ENCODE data around the gene CKAP4. TPM values are rescaled to one million over a fixed set of nuclear protein-coding genes. Genes with fewer than 3 reads are reported as not detected.
A peak's percentile ranks its signal among the peaks of the same experiment; 100 is the strongest.

CKAP4 gene
- total and polyA plus RNA-seq, 2 of the 13 experiments (the other 11 are each of a cell fraction or from before 2014, with no cell fraction given): 39.2 to 70.2 TPM

DNA sequence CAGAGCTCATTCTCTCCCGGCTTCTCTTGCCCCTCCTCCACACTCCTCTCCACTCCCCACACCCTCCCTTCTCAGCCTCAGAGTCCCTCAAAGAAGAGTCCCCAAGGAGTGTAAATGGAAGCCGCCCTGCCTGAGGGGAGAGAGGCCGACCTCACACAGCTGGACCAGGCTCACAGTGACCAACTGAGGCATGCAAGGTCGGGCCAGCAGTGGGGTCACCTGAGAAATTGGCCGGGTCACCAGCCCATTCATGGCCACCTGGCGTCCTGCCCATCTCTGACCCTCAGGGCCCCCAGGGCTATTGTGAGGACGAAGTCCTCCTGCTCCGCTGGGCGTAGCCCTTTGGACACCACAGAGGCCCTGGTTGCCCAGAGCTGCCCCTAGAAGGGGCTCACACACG, 59.6 kb downstream of the CKAP4 start (continued):
- TF ChIP-seq ZNF264 (CRISPR knock-in tag; IDR thresholded peaks at IDR 0.05): no peak
- TF ChIP-seq, protein P1, sequence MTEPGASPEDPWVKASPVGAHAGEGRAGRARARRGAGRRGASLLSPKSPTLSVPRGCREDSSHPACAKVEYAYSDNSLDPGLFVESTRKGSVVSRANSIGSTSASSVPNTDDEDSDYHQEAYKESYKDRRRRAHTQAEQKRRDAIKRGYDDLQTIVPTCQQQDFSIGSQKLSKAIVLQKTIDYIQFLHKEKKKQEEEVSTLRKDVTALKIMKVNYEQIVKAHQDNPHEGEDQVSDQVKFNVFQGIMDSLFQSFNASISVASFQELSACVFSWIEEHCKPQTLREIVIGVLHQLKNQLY (CRISPR knock-in tag; IDR thresholded peaks at IDR 0.05): no peak
- no peak for TF ChIP-seq ZNF543 (CRISPR knock-in tag; IDR thresholded peaks at IDR 0.05)
- TF ChIP-seq ZNF776 (CRISPR knock-in tag; IDR thresholded peaks at IDR 0.05): no peak
- TF ChIP-seq ERF (CRISPR knock-in tag; IDR thresholded peaks at IDR 0.05): no peak
- no peak for TF ChIP-seq ZNF569 (CRISPR knock-in tag; IDR thresholded peaks at IDR 0.05; ENCODE audit: borderline replicate concordance)
- no peak for TF ChIP-seq ZNF709 (CRISPR knock-in tag; IDR thresholded peaks at IDR 0.05)
- TF ChIP-seq ZNF143 (CRISPR knock-in tag; IDR thresholded peaks at IDR 0.05): no peak
- TF ChIP-seq PCBP1 (IDR thresholded peaks at IDR 0.05; ENCODE audit: borderline replicate concordance, low read depth, low read length): no peak
- no peak for TF ChIP-seq KDM1A (CRISPR knock-in tag; IDR thresholded peaks at IDR 0.05)
- TF ChIP-seq SIX1 (CRISPR knock-in tag; IDR thresholded peaks at IDR 0.05; ENCODE audit: borderline replicate concordance): no peak
- TF ChIP-seq KAT2B (IDR thresholded peaks at IDR 0.05; ENCODE audit: borderline replicate concordance, low read depth, low read length): no peak
- TF ChIP-seq PRPF4 (IDR thresholded peaks at IDR 0.05; ENCODE audit: low read depth, low read length, poor library complexity, severe bottlenecking): no peak
- TF ChIP-seq ZSCAN25 (CRISPR knock-in tag; IDR thresholded peaks at IDR 0.05): no peak
- TF ChIP-seq ZNF383 (CRISPR knock-in tag; IDR thresholded peaks at IDR 0.05; ENCODE audit: borderline replicate concordance): no peak
- TF ChIP-seq, protein P2, sequence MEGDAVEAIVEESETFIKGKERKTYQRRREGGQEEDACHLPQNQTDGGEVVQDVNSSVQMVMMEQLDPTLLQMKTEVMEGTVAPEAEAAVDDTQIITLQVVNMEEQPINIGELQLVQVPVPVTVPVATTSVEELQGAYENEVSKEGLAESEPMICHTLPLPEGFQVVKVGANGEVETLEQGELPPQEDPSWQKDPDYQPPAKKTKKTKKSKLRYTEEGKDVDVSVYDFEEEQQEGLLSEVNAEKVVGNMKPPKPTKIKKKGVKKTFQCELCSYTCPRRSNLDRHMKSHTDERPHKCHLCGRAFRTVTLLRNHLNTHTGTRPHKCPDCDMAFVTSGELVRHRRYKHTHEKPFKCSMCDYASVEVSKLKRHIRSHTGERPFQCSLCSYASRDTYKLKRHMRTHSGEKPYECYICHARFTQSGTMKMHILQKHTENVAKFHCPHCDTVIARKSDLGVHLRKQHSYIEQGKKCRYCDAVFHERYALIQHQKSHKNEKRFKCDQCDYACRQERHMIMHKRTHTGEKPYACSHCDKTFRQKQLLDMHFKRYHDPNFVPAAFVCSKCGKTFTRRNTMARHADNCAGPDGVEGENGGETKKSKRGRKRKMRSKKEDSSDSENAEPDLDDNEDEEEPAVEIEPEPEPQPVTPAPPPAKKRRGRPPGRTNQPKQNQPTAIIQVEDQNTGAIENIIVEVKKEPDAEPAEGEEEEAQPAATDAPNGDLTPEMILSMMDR (CRISPR knock-in tag; IDR thresholded peaks at IDR 0.05): no peak
- no peak for TF ChIP-seq ZNF282 (IDR thresholded peaks at IDR 0.05; ENCODE audit: partially characterized antibody)
- no peak for TF ChIP-seq ZNF724P (CRISPR knock-in tag; IDR thresholded peaks at IDR 0.05; ENCODE audit: borderline replicate concordance)
- no peak for TF ChIP-seq SCMH1 (CRISPR knock-in tag; IDR thresholded peaks at IDR 0.05; ENCODE audit: borderline replicate concordance)
- TF ChIP-seq, protein P3, sequence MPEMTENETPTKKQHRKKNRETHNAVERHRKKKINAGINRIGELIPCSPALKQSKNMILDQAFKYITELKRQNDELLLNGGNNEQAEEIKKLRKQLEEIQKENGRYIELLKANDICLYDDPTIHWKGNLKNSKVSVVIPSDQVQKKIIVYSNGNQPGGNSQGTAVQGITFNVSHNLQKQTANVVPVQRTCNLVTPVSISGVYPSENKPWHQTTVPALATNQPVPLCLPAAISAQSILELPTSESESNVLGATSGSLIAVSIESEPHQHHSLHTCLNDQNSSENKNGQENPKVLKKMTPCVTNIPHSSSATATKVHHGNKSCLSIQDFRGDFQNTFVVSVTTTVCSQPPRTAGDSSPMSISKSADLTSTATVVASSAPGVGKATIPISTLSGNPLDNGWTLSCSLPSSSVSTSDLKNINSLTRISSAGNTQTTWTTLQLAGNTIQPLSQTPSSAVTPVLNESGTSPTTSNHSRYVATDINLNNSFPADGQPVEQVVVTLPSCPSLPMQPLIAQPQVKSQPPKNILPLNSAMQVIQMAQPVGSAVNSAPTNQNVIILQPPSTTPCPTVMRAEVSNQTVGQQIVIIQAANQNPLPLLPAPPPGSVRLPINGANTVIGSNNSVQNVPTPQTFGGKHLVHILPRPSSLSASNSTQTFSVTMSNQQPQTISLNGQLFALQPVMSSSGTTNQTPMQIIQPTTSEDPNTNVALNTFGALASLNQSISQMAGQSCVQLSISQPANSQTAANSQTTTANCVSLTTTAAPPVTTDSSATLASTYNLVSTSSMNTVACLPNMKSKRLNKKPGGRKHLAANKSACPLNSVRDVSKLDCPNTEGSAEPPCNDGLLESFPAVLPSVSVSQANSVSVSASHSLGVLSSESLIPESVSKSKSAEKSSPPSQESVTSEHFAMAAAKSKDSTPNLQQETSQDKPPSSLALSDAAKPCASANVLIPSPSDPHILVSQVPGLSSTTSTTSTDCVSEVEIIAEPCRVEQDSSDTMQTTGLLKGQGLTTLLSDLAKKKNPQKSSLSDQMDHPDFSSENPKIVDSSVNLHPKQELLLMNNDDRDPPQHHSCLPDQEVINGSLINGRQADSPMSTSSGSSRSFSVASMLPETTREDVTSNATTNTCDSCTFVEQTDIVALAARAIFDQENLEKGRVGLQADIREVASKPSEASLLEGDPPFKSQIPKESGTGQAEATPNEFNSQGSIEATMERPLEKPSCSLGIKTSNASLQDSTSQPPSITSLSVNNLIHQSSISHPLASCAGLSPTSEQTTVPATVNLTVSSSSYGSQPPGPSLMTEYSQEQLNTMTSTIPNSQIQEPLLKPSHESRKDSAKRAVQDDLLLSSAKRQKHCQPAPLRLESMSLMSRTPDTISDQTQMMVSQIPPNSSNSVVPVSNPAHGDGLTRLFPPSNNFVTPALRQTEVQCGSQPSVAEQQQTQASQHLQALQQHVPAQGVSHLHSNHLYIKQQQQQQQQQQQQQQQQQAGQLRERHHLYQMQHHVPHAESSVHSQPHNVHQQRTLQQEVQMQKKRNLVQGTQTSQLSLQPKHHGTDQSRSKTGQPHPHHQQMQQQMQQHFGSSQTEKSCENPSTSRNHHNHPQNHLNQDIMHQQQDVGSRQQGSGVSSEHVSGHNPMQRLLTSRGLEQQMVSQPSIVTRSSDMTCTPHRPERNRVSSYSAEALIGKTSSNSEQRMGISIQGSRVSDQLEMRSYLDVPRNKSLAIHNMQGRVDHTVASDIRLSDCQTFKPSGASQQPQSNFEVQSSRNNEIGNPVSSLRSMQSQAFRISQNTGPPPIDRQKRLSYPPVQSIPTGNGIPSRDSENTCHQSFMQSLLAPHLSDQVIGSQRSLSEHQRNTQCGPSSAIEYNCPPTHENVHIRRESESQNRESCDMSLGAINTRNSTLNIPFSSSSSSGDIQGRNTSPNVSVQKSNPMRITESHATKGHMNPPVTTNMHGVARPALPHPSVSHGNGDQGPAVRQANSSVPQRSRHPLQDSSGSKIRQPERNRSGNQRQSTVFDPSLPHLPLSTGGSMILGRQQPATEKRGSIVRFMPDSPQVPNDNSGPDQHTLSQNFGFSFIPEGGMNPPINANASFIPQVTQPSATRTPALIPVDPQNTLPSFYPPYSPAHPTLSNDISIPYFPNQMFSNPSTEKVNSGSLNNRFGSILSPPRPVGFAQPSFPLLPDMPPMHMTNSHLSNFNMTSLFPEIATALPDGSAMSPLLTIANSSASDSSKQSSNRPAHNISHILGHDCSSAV (CRISPR knock-in tag; IDR thresholded peaks at IDR 0.05; ENCODE audit: borderline replicate concordance): no peak
- no peak for TF ChIP-seq KDM2A (CRISPR knock-in tag; IDR thresholded peaks at IDR 0.05; ENCODE audit: borderline replicate concordance, low read depth)
- TF ChIP-seq, protein P4, sequence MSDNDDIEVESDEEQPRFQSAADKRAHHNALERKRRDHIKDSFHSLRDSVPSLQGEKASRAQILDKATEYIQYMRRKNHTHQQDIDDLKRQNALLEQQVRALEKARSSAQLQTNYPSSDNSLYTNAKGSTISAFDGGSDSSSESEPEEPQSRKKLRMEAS (IDR thresholded peaks at IDR 0.05): 0 out of 2 replicates have a peak, but pooled peaks have one; percentile 21

All from HepG2 (cell line).